Raji (cell line): ENCODE data around the gene HCRTR1.

Source experiments
- POLR2A ChIP-seq: IDR thresholded peaks from 2 replicates; pipeline ENCODE4 v1.6.1; 2011; ENCODE audit warnings: low read depth, low read length, control low read depth; ENCODE audit not compliant: insufficient read depth

HCRTR1 gene

DNA sequence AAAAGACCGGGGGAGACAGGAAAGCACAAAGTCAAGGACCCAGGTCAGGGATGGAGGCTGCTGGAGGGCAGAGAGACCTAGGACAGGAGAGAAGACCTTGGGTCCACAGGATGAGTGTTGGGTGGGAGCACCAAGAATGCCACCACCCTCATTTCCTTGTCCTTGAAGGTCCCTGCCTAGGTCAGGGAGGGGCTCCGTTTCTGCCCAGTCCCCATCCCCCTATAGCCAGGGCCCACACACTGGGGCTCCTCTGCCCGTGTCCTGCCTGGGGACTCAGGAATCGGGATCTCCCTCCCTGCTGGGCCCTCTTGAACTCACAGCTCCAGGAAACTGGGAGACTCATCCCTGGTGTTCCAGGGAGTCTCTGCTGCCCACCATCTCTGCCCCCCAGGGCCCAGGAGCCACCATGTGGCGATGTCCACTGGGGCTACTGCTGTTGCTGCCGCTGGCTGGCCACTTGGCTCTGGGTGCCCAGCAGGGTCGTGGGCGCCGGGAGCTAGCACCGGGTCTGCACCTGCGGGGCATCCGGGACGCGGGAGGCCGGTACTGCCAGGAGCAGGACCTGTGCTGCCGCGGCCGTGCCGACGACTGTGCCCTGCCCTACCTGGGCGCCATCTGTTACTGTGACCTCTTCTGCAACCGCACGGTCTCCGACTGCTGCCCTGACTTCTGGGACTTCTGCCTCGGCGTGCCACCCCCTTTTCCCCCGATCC is 40.6 kb upstream of the HCRTR1 start:
- TF ChIP-seq POLR2A, result no peak

DNA sequence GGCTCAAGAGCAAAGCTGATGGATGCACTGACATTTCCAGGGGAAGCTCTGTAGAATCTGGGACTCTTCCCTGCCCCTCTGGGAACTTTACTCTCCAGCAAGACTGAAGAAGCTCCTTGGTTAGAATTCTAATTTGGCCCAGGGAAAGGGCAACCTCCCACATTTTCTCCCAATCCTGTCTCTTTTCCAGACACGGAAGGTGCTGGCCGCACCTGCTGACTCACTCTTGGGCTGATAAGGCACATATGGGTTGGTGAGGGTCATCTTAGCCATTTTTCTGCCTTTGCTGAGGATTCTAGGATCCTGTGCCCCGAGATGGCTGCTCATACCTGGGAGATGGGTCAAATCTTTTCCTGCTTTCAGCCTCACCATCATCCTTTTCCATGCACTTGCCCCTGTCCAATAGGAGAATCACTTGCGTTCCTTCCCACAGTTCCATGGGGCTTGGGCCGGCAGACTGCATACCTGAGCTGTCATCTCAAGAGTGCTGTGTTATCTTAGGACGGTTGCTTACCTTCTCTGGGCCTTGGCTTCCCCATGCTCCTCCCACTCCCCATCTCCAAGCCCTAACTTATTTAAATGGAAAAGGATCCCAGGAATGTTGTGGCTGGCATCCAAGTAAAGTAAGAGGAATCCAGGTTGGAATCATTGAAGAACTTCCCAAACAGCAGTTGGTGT is 39.8 kb upstream of the HCRTR1 start:
- TF ChIP-seq POLR2A, result no peak

DNA sequence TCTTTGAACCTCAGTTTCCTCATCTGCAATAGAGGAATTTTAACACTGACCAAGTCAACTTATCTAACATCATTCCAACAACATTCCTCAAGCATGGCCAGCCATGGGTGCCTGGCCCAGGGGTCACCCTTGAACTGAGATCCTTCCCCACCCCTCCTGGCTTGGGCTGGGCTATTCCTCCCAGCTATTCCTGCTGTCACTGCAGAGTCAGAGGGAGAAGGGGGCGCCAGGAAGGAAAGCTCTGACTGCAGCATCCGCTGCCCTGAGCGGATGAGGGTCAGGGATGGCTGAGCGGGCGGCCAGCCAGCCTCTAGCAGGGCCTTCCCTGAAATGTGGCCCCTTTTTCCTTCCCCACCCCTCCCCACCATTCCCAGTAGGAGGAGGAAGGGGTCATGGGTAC is 38.1 kb upstream of the HCRTR1 start:
- TF ChIP-seq POLR2A, result no peak

DNA sequence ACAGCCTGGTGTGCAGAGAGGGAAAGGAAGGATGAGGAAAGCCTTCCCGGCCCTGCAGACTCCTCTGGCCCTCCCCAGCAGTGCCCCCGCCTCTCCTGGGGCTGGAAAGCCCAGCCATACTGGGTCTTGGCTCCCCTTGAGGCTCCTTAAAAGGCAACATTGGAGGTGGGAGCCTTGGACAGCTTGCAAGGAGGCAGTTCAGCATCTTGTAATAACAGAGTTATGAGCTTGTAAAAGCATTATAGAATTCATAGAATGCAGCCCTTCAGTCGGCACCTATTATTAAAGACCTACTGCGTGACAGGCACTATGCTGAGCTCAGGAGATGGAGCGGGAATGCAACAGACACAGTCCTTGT is 37.0 kb upstream of the HCRTR1 start:
- no peak for TF ChIP-seq POLR2A

DNA sequence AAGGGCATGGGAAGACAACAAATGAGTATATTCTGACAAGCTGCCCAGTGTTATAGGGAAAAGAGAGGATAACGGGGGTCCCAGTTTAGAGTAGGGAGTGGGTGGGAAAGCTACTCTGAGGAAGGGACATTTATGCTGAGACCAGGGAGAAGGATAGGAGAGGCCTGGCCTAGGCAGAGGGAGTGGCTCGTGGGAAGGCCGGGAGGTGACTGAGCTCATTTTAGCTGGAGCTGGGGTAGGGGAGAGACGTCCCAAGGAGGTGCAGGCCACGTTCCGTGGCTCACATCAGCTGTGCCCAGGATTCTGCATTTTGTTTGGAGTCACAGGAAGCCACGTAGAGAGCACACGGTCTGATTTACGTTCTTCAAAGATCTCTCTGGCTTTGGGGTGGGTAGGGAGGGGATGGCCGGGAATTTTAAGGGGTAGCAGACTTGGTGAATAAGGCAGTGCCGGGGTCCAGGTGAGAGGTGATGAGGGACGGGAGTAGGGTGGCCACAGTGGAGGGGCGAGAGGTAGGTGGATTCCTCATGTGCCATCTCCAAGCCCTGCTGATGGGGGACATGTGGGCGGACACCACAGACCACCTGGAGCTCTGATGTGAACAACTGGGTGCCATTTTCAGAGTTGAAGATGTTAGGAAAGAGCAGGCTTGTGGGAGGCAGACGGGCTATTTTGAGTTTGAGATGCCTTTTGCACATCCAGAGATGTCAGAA is 36.4 kb upstream of the HCRTR1 start:
- no peak for TF ChIP-seq POLR2A

DNA sequence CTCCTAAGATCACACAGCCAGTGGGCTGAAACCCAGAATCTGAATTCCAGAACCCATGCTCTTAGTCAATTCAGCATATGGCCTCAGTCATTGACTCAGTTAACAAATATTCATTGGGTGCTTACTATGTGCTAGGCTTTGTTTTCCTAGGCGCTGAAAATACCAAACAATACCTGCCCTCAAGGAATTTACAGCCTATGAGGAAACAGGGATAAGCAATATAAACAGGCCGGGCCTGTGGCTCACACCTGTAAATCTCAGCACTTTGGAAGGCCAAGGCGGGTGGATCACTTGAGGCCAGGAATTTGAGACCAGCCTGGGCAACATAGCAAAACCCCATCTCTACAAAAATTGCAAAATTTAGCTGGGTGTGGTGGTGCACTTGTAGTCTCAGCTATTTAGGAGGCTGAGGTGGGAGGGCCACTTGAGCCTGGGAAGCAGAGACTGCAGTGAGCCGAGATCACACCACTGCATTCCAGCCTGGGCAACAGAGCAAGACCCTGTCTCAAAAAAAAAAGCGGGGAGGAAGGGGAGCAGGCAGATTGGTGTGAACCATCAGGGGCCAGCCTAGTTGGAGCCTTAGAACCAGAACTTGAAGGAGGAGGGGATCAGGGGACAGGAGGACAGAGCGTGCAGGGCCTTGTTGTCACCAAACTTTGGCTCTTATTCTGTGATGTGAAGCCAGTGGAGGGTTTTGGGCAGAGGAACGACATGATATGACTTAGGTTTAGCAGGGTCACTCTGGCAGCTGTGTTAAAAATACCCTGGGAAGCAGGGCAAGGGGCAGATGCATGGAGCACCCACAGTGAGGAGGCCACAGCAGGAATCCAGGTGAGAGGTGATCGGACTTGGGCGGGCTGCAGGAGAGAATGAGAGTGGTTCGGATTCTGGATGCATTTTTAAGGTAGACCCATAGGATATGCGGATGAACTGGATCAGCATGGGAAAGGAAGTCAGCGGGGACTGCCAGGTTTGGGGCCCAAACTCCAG is 35.4 kb upstream of the HCRTR1 start:
- TF ChIP-seq POLR2A, result no peak

DNA sequence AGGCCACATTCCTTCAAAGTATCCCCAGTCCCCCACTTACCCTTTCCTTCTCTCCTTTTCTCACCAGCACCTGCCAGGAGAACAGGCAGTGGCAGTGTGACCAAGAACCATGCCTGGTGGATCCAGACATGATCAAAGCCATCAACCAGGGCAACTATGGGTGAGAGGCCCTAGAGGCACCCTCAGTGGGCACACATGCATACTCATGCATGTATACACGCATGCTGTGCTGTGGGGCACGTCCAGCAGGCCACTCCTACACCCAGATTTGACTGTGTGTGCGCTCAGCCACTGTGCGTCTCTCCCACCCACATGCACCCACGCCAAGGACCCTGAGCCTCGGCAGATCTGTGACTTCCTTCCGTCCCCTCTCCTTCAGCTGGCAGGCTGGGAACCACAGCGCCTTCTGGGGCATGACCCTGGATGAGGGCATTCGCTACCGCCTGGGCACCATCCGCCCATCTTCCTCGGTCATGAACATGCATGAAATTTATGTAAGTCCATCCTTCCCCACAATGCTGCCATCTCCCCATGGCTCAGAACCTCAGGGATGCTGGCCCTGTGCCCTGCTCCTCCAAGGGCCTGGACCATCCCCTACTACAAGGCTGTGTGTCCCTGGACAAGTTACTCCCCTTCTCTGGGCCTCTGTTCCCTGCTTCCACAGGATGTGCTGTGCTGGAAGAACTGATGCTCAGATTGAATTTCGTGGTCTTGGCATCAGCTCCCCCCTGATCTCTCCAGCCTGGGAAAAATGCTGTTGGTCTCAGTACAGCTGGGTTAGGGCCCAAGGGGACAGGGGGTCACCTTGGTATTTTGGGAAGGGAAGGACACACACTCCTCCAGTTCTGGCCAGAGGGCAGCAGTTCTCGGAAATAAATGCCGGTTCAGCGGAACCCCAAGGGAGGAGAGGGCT is 34.2 kb upstream of the HCRTR1 start:
- no peak for TF ChIP-seq POLR2A

DNA sequence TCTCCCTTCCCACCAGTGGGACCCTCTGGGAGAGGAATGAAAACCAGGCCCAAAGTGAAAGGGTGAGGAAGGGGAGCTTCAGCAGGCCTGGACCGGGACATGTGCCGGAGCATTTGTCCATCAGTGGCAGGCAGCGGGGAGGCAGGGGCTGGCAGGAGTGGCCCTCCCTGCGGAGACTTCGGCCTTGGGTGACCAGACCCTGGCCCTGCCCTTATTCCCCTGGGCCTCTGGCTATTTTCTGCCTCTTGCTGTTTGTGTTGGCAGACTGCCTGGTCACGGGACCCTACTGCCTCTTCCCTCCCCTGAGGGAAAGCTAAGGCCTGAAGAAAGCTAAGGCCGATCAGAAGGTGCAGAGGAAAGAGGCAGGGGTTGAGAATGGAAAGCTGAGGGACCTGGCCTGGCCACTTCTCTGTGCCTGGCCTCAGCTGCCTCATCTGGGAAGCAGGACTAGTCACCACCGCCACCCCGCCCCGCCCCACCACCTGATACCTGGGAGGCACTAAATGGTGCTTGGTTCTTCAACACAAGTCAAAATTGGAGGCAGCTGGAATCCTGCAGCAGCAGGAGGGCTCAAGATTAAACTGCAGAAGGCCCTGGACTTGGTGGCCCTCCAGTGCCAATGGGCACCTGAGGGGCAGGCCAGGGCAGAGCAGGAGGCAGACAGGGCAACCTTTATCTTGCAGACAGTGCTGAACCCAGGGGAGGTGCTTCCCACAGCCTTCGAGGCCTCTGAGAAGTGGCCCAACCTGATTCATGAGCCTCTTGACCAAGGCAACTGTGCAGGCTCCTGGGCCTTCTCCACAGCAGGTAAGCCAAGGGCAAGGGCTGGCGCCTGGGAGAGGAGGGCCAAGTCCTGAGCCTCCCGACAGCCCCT is 33.3 kb upstream of the HCRTR1 start:
- no peak for TF ChIP-seq POLR2A

DNA sequence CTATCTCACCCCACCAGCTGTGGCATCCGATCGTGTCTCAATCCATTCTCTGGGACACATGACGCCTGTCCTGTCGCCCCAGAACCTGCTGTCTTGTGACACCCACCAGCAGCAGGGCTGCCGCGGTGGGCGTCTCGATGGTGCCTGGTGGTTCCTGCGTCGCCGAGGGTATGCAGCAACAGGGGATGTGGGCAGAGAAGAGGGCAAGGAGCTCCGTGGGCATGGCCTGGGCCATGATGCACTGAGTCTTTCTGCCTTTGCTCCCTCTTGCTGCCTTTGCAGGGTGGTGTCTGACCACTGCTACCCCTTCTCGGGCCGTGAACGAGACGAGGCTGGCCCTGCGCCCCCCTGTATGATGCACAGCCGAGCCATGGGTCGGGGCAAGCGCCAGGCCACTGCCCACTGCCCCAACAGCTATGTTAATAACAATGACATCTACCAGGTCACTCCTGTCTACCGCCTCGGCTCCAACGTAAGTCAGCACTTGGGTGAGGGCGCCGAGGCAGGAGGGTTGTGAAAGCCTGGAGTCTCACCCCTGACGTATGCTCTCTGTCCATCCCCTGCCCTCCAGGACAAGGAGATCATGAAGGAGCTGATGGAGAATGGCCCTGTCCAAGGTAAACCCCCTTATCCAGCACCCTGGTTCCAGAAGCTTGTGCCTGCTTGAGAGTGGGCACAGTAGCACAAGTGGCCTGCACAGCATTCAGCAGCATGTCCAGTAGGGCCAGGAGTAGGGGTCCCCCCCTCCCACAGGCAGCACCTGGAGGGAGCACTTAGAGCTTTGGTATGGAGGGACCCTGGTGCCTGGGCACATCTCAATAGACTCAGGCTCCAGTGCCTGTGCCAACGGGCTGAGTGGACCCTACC is 32.4 kb upstream of the HCRTR1 start:
- TF ChIP-seq POLR2A, result no peak

DNA sequence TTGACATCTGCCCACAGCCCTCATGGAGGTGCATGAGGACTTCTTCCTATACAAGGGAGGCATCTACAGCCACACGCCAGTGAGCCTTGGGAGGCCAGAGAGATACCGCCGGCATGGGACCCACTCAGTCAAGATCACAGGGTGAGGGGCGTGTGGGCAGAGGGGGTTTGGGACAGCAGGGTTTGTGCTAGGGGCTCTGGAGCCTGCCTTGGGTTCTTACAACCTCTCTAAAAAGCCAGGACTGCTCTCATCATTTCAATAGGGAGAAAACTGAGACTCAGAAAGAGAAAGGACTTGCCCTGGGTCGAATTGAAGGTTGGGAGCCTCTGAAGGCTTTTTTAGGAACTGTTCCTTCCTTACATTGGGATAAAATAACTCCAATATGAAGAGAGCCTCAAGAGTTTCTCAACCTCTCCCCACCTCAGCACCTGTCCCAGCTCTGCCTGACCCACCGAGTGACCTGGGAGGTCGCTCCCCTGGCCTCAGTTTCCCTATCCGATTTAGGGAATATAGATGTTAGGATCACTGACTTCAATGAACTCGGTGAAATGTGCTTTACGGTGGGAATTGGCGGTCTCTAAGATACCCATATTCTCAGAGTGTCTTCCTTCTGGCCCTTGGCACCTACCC is 31.6 kb upstream of the HCRTR1 start:
- no peak for TF ChIP-seq POLR2A

DNA sequence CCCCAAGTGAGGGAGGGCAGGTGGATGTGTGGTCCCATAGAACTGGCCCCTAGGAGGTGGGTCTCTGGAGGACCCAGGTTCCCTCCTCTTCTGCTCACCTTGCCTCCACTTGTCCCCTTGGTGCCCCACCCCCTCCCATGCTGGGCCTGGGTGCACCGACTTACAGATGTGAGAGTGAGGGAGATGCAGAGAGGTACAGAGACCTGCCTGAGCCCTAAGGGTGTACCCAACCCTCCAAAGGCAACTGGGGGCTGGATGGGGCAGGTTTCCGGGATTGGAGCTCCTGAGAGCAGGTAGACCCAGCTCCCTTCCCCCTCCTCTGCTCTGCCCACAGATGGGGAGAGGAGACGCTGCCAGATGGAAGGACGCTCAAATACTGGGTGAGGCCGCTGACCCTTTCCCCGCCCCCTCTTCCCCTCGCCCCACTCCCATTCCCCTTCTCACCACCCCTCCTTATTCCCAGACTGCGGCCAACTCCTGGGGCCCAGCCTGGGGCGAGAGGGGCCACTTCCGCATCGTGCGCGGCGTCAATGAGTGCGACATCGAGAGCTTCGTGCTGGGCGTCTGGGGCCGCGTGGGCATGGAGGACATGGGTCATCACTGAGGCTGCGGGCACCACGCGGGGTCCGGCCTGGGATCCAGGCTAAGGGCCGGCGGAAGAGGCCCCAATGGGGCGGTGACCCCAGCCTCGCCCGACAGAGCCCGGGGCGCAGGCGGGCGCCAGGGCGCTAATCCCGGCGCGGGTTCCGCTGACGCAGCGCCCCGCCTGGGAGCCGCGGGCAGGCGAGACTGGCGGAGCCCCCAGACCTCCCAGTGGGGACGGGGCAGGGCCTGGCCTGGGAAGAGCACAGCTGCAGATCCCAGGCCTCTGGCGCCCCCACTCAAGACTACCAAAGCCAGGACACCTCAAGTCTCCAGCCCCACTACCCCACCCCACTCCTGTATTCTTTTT is 30.8 kb upstream of the HCRTR1 start:
- no peak for TF ChIP-seq POLR2A
